Stimulated activated CD8-positive, alpha-beta memory T cell treated with anti-CD3 and anti-CD28 coated beads, Interleukin-12 subunit alpha, Interleukin-12 subunit beta, amount 100 ng/mL, for 24 hours (primary cell): ENCODE measurements around the gene PDE7B.

ENCODE experiments used
- DNase-seq: peaks from one replicate; pipeline ENCODE4 v3.0.0-alpha.2; 2020; ENCODE audit errors: extremely low read depth

The PDE7B gene

DNA sequence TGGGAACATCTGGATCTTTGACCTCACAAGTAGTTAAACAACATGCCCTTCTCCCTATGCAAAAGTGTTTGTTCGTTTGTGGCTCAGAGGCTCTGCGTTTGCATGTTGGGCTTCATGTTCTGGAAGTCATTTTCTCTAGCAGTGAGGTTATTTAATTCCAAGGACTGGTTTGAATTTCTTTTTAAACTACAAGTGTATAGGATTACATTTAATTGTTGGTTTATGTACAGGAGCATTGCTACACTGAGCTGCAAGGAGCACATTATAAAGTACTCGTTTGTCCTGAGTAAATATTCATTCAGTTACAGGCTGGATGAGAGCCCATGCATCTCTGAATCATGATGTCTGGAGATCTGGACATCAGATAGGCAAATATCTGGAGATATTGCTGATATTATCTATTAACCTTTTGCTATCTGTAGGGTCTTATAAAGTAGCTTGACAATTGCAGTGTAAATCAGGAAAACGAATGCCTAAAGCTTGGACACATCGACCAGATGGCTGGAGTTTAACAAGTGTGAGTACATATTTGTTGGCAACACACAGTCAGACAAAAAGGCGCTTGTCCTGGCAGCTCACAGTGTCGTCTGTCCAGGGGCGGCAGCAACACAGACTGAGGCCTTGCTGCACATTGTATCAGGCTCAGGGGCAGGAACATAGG is 84.6 kb downstream of the PDE7B start:
- DNase-seq: no peak

DNA sequence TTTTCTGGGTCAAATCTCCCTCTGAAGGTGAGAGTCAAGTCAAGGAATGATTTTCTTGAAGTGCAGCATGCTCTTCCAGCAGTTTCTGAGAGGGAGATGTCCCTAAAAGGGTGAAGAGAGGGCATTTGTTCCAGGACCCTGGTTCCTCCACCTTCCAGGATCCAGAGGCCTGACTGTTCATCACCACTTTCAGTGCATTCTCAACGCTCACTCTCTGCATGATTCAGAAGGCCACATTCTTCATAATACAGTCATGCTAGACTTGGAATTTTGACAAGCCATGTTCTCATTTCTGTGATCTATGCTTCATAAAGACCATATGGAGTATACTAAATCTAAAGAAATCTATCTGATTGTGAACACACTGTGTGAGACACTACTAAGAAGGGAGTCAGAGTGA is 85.1 kb downstream of the PDE7B start:
- DNase-seq: no peak

DNA sequence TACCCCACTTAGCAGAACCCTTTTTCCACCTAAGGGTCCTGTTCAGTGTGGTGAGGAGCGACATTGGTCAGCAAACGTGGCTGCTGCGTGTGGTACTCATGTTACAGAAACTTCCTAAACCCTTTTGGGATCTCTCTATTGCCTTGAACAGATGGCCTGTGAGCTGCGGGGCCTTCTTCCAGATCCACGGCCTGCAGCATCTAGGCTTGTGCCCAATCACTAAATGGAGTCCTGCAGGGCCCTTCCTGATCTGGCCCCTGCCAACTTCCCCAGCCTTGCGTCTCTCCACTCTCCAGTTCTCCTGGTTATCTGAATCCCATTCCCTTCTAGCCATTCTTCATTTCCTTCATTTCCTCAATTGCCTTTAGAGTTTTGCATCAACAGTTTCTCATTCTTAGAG is 85.6 kb downstream of the PDE7B start:
- DNase-seq: no peak

DNA sequence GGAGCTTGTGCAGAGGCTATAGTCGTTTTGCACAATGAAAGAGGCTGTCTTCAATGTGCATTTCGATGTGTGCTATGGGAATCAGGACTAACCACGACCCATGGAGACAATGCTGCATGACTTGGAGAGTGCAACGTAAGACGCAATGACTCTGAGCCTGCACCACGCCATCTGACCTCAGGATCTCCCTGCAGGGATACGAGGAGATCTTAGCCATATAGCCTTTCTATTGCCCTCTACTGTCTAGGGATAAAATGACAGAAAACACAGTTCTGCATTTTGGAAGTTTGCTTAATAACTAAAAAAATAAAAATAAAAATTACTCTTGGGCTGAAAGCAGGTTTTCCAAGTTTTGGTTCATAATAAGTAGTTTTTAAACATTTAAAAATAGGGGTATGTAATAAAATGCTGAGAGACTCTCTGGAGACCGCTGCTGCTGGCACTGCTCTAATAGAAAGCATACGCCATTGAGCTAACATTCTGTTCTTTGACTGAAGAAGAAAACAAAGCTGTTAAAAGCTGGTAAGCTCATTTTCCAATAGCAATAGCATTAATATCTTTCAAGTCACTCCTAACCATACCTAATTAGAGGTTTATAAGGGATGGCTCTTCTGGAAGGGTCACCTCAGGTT is 87.2 kb downstream of the PDE7B start:
- DNase-seq: no peak

DNA sequence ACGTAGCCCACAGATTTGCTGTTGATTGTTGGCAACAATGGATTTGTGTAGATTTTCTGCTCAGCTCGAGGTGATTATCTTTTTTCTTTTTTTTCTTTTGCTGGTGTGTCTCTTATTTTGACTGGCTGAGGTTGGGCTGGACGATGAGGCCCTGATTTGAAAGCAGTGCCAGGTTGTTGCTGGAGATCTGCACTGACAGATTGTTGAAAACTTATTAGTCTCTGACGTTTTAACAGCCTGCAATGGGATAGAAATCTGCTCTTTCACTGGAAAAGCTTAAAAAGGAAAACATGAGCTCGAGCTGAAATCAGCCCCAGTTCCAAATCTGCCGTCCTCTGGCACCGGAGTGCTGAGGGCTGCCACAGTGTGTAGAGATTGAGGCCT is 87.7 kb downstream of the PDE7B start:
- no peak for DNase-seq

DNA sequence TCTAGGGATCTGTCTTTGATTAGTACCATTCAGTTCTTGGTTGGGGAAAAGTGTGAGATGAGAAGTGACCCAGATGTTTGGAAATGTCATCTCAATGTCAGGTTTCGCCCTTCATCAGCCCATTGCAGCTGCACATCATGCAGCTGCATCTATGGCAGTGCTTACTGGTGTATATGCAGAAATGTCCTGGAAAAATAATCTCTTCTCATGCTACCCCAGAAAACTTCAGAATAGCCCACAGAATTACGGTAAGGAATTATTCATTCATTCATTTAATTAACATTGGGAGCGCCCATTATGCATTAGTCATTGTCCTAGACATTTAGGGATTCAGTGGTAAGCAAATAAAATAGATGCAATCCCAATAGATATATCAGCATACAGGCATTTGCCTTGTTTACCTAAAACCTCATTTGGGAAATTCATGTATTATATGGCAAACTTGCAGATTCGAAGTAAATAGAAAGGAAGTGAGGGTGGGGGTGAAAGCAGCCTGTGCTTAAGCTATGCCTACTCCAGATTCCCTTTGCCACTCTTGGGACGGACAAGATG is 89.2 kb downstream of the PDE7B start:
- DNase-seq: no peak

DNA sequence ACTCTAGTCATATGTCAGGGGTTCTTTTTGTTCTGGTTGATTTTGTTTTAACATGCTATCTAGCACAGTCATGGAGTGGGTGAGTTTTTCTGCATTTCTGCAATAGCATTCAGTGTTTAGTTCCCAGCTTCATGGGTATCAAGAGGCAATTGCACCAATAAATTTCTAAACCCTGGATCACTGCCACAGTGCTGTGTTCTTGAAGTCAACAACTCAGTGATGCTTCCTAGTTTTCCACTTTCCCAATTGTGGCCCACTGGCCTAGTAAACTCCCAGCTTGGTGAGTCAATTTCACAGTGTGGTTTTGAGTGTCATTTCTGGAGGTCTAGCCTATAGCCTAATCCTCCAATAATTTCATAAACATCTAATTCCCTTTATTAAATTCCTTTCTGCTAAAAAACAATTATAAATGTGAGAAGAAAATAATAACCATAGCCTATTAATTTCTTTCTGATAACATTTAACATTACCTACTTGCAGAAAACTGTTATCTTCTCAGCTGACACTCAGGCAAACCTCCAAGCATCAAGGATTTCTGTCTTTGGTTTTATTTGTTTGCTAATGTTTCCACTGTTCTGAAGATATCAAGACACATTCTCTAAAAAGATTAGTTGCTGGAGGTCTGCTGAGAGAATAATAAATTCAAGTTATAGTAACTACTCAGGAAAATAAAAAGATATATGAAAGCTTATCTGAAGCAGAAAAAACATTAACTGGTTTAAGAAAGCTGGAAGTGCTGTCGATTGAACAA is 89.9 kb downstream of the PDE7B start:
- no peak for DNase-seq

DNA sequence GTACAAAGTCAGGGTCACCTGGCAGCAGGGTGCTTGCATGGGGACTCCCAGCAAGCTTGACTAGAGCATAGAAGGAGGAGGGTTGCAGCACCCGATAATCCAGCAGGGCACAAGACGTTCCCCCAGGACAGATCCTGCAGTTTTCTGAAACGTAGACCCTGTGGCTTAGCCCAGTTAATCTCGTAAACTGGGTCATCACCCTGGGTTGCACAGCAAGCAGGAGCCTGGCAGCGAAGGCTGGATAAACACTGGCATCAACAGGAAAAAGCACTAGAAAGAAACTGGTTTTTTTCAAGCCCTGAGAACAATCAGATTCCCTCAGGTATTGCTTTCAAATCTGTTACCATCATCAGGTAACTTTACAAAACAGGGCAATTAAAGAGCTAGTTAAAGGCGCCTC is 92.6 kb downstream of the PDE7B start:
- no peak for DNase-seq

DNA sequence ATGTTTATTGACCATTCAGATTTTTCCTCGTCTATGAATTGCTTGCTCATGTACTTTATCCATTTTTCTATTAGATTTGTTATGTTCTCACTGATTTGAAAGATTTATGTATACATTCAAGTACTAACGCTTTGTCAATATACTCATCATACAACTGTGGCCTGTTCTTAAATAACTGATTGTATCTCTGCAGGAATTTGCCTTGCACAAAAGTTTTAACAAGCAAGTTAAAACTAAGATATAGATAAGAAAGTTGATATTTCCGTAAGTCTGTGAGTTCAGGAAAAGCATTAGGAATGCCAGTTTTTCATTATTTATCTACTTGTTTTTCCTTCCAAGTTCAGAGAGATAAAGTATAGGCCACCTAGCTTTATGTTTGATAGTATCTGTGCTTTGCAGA is 95.2 kb downstream of the PDE7B start:
- no peak for DNase-seq

DNA sequence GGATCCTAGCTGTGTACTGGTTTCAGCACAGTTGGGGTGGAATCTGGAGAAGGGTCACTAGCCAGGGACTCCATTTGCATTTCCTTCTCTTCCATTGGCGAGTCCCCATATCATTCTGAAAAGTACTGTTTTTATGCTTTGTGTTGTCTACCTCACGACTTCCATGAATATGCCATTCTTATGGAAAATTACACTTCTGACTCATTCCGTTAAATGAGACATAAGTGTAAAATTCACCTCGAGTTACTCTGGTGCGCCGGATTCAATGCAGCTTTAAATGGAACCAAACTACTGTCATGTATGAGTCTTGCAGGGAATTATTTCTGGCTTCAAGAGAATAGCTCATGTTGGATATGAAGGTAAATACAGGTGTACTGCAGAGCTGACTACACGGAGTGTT is 99.2 kb downstream of the PDE7B start:
- no peak for DNase-seq

DNA sequence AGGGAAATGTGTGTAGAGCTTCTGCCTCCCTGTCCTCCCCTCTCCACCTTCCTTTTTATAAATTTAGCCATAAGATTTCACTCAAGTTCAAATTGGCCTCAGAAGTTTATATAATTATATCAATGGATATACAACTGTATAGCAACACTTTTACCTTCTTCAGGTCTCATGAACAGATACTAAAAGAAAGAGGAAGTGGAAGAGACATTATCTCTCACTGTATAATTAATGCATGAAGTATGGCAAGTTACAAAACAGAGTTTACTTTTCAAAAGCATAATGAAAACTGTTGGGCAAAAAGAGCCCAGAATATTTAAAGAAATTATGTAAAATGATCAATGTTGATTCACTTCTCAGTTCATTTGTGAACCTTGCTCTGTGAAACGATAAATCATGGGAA is 99.7 kb downstream of the PDE7B start:
- DNase-seq: no peak

DNA sequence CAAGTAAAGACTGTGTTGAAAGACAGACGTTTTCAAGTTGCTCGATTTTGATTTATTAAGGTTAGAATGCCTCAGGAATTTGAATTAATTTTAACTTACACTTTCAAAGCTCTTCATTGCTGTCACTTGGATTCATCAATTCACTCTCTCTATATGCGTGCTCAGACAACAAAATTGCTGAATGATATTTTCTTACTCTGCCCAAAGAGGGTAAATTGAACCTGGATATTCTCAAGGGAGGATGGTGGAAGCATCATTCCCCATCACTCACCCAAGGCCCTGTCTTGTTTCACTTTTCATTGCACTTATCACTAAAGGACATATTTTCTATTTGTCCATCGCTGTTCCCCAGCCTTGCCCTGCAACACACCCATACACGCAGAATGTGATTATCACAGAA is 102.3 kb downstream of the PDE7B start:
- DNase-seq: no peak

DNA sequence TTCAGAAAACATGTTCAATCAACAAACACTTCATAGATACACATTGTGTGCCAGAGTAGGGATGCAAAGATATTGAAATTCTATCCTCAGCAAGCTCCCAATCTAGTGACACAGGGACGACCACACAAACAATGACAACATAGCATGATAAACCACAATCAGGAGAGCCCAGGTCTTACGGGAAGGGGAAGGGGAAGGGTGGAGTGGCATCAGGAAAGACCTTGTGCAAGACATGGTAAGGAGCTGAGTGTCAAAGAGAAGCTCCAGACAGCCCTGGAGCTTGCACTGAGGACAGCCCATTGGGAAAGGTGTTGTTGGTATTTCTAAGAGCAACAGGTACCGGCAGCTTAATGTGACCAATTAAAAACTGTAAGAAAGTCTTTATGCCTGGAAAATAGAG is 103.6 kb downstream of the PDE7B start:
- DNase-seq: no peak

DNA sequence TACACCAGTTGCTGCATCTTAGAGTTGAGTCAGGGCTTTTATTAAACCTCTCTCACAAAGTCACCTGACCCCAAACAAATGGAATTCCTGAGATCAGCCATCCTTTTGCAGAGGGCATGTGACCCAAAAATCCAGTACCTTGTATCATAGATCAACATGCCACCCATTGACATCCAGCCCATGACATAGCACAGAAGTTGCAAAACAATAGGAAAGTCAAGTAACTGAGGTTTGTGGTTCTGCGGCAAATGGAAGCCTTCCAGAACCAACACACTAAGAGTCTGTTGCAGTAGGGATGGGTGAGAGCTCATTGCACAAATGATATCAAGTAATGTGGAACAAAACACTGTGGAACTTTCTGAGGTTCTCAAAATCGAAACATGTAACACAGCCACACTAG is 111.2 kb downstream of the PDE7B start:
- DNase-seq: no peak

DNA sequence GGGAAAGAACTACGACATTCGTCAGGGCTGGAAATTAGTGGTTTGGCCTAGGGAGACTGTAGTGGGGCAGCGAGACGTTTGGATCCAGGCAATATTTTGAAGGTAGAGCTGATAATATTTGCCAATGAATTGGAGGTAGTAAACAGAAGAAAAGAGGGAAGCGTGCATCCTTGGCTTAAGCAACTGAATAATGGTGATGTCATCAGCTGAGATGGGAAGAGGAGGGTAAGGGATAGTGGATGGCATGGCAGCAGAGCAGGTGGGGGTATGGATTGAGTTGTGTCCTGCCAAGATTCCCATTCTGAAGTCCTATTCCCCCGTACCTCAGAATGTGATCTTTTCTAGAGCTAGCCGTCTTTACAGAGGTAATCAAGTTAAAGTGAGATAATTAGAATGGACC is 119.2 kb downstream of the PDE7B start:
- no peak for DNase-seq

DNA sequence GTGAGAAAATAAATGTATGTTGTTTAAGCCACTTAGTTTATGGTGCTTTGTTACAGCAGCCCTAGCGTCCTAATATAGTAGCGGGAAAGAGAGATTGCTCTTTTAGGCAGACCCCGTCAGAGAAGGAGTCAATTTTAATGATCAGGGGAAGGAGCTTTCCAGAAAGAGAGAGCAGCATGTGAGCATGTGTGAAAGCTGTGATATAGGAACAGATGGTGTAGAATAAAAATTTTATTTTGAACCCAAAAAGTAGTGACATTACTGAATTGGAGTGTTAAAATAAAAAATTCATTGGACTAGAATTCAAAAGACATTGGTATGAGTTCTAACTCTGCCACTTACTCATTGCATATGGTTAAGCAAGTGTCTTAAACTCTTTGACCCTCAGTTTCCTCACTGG is 119.8 kb downstream of the PDE7B start:
- no peak for DNase-seq

DNA sequence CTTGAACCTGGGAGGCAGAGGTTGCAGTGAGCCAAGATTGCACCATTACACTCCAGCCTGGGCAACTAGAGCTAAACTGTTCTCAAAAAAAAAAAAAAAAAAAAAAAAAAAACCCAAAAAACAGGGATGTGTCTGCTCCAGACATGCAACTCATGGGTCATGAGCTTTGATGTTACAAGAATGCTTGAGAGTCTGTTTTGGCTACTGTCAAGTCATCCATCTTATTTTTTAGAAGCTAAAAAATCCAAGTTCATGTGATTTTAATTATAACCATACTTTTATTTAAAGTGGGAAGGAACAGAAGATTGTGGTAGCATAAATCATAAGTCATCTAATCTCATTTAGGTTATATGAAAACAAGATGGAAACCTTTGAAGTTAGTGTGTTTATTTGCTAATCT is 120.6 kb downstream of the PDE7B start:
- DNase-seq: no peak

DNA sequence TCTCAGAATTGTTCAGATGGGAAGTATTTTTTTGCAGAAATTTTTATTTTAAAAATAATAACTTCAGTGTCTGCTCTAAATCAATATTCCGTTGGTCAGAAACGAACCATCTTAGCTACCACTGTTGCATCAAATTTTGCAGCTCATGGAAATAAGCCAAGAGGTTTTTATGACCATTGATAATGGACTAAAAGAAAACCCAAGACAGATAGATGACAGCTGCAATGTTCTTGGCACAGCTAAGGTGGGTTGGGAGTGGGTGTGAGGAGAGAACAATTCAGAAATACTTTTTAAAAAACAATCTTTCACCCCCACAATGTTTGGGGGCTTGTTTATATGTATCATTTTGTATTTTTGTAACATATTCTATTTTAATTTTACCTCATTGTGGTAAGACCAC is 121.1 kb downstream of the PDE7B start:
- DNase-seq: no peak

DNA sequence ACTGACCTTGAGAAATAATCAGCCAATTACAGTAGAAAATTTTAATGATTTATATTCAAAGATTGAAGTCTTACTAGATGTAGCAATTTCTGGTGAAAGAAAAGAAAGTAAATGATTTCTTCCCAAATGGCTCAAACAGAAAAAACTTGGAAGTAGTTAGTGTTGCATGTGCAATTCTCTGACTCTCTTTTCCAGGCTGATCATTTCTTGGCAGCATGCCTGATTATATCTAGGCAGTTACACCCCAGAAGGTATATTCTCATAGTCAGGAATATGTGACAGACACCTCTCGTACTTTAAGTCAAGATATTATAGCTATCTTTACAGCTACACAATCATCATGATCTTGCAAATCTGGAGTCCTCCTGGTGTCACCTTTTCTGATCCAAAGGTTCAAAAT is 122.9 kb downstream of the PDE7B start:
- no peak for DNase-seq

DNA sequence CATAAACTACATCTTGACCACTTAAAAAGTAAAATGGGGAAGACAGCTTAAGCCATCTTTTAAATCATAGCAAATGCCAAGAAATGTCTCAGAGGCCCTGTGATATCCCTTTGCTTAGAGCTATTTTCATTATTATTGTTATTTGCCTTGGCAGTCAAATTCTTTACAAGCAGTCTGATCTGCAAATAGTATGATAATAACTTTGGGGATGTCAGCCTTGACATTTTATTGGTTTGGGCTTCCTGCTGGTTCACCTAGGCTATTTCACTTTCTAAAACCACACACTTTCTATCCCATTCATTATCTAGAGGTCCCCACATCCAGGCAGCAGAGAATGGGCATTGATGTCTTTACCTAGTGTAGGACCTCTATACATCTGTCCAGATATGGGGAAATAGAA is 125.1 kb downstream of the PDE7B start:
- no peak for DNase-seq

DNA sequence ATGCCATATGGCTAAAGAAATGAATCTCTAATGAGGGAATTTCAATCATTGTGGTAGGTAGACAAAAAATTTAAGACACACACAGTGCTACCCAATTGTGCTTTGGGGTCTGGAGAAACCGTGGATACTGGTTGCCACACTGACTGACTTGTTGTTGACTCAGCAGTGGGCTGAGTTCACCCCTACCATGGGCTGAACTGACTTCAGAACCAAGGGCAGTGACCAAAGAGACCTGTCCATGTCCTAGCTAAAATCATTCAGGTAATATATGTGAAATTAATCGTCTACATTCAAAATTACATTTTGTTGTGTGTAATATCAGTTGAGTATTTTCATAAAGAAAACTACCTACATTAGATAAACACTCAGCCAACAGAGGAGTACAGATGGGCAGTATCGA is 131.6 kb downstream of the PDE7B start:
- DNase-seq: no peak

DNA sequence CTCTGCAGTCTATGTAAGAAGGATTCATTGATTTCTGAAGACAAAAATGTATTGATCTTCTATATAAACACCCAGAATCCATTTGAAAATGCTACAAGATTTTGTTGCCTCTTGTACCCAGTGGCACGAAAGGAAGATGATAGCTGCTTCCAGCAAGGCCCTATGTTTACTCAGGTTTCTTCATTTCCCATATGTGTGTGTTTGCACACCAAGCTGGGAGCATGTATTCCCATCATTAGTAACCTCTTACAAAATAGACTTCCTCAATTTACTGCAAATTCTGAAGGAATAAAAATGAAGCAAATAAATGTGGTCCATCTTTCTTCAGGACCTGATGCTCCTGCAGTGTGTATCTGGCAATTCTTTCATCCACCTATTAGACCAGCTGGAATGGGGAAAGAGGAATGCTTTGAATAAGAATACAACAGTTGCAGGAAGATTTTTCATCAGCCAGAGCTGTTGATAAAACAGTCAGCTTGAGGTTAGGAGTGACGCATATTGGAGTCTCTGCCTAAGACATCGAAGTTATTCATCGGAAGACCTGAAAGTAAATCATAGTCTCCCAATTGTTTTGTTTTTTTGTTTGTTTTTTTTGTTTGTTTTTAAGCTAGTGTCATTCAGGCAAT is 132.3 kb downstream of the PDE7B start:
- no peak for DNase-seq

DNA sequence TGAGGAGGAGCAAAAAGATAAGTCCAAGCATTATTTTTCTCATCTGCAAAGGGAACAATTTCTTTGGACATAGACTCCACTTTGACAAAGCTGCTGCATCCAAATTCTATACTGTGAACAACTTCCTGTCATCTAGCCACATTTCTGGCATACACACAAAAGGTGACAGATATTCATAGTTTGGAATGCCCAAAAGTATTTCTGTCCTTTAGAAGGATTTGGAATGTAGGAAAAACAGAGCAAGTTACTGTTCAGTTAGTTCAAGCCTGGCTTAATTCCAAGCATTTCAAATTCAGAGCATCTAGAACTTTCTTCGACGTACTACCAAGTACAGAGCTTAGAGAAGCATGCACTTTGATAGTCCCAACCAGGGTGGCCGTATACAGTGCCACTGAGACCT is 134.0 kb downstream of the PDE7B start:
- no peak for DNase-seq
